Liver (tissue), 3 donors: ENCODE measurements around the gene PKD1.

ENCODE experiments used
- EGR1 ChIP-seq, 2 donors: IDR thresholded peaks; 2 replicates each; pipeline ENCODE4 v1.6.1; 2016 to 2018; ENCODE audit warnings: antibody characterized with exemption in 2 of 2, low read depth in 2 of 2
- FOXA1 ChIP-seq: IDR thresholded peaks from 2 replicates; pipeline ENCODE4 v1.6.1; 2016; ENCODE audit warnings: antibody characterized with exemption
- GABPA ChIP-seq, 2 donors: IDR thresholded peaks in 1 of 2; conservative IDR thresholded peaks in 1 of 2; 2 replicates each; pipeline ENCODE4 v1.6.1; 2016; ENCODE audit warnings: antibody characterized with exemption in 2 of 2, mild to moderate bottlenecking in 1 of 2, moderate library complexity in 1 of 2
- JUND ChIP-seq, 2 donors: IDR thresholded peaks; 2 replicates each; pipeline ENCODE4 v1.6.1; 2016; ENCODE audit warnings: antibody characterized with exemption in 2 of 2
- RAD21 ChIP-seq, 2 donors: IDR thresholded peaks; 2 replicates each; pipeline ENCODE4 v1.6.1; 2016; ENCODE audit warnings: antibody characterized with exemption in 2 of 2, mild to moderate bottlenecking in 2 of 2
- RXRA ChIP-seq, 2 donors: IDR thresholded peaks; 2 replicates each; pipeline ENCODE4 v1.6.1; 2017 to 2018; ENCODE audit warnings: antibody characterized with exemption in 2 of 2, mild to moderate bottlenecking in 1 of 2
- SP1 ChIP-seq: IDR thresholded peaks from 2 replicates; pipeline ENCODE4 v1.6.1; 2018; ENCODE audit warnings: antibody characterized with exemption, mild to moderate bottlenecking
- TAF1 ChIP-seq: conservative IDR thresholded peaks from 2 replicates; pipeline ENCODE4 v1.6.1; 2016; ENCODE audit warnings: antibody characterized with exemption, mild to moderate bottlenecking
- YY1 ChIP-seq: IDR thresholded peaks from 2 replicates; pipeline ENCODE4 v1.6.1; 2016; ENCODE audit warnings: antibody characterized with exemption, mild to moderate bottlenecking
- TF ChIP-seq, protein P1 (sequence below): fragments of 150-350 bp; IDR thresholded peaks from 2 replicates; pipeline ENCODE4 v1.5.1; 2017; ENCODE audit warnings: improper control_type of control experiment, low read depth, low read length; ENCODE audit not compliant: missing input control
- TF ChIP-seq, protein P2 (sequence below): IDR thresholded peaks from 2 replicates; pipeline ENCODE4 v1.6.1; 2016; ENCODE audit warnings: antibody characterized with exemption
- TF ChIP-seq, protein P3 (sequence below): IDR thresholded peaks from 2 replicates; pipeline ENCODE4 v1.6.1; 2016; ENCODE audit warnings: antibody characterized with exemption
- TF ChIP-seq, protein P4 (sequence below): IDR thresholded peaks from 2 replicates; pipeline ENCODE4 v1.6.1; 2016; ENCODE audit warnings: antibody characterized with exemption
- TF ChIP-seq, protein P5 (sequence below): IDR thresholded peaks from 2 replicates; pipeline ENCODE4 v1.6.1; 2016; ENCODE audit warnings: antibody characterized with exemption, mild to moderate bottlenecking
- donor health status: healthy.
- donor health status: healthy.

DNA sequence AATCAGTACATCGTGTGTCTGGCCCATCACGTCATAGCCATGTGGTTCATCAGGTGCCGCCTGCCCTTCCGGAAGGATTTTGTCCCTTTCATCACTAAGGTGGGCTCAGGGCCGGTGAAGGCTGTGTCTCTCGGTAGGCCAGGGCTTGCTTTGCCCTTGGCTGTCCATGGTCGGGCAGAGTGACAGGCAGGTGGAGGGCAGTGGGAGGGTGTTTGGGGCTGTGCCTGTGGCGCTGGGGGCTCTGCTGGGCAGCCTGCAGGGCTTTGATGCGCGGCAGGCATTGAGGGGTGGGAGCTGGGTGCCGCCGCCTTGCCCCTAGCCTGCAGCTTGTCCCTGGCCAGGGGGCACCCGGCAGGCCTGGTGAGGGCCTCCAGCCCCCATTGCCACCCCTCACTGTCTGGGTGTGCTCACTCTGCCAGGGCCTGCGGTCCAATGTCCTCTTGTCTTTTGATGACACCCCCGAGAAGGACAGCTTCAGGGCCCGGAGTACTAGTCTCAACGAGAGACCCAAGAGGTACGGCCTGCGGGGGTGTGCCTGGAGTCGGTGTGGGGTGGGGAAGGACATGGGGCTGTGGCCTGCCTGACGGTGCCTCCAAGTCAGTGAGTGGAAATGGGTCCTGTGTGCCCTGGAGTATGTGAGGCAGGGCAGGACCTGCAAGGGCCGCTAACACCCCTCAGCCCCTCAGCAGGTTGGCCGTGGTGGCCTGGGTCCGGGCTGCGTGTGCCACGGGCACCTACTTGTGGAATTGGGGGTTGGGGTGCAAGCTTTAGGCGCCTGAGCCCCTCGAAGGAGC, 59.4 kb downstream of the PKD1 start:
- TF ChIP-seq, protein P1, sequence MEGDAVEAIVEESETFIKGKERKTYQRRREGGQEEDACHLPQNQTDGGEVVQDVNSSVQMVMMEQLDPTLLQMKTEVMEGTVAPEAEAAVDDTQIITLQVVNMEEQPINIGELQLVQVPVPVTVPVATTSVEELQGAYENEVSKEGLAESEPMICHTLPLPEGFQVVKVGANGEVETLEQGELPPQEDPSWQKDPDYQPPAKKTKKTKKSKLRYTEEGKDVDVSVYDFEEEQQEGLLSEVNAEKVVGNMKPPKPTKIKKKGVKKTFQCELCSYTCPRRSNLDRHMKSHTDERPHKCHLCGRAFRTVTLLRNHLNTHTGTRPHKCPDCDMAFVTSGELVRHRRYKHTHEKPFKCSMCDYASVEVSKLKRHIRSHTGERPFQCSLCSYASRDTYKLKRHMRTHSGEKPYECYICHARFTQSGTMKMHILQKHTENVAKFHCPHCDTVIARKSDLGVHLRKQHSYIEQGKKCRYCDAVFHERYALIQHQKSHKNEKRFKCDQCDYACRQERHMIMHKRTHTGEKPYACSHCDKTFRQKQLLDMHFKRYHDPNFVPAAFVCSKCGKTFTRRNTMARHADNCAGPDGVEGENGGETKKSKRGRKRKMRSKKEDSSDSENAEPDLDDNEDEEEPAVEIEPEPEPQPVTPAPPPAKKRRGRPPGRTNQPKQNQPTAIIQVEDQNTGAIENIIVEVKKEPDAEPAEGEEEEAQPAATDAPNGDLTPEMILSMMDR, result no peak
- TF ChIP-seq RAD21 (IDR thresholded peaks at IDR 0.05), result no peak
- no peak for TF ChIP-seq FOXA1
- no peak for TF ChIP-seq JUND (IDR thresholded peaks at IDR 0.05)
- no peak for TF ChIP-seq YY1
- TF ChIP-seq, protein P2, sequence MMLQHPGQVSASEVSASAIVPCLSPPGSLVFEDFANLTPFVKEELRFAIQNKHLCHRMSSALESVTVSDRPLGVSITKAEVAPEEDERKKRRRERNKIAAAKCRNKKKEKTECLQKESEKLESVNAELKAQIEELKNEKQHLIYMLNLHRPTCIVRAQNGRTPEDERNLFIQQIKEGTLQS, result no peak
- no peak for TF ChIP-seq TAF1
- no peak for TF ChIP-seq GABPA (IDR thresholded peaks at IDR 0.05 in 1 of 2, conservative IDR thresholded peaks at IDR 0.05 in 1 of 2)
- TF ChIP-seq EGR1 (IDR thresholded peaks at IDR 0.05; ENCODE audit: low read depth in 2 of 2), result no peak
- TF ChIP-seq SP1, result no peak
- TF ChIP-seq, protein P3, sequence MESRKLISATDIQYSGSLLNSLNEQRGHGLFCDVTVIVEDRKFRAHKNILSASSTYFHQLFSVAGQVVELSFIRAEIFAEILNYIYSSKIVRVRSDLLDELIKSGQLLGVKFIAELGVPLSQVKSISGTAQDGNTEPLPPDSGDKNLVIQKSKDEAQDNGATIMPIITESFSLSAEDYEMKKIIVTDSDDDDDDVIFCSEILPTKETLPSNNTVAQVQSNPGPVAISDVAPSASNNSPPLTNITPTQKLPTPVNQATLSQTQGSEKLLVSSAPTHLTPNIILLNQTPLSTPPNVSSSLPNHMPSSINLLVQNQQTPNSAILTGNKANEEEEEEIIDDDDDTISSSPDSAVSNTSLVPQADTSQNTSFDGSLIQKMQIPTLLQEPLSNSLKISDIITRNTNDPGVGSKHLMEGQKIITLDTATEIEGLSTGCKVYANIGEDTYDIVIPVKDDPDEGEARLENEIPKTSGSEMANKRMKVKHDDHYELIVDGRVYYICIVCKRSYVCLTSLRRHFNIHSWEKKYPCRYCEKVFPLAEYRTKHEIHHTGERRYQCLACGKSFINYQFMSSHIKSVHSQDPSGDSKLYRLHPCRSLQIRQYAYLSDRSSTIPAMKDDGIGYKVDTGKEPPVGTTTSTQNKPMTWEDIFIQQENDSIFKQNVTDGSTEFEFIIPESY, result no peak
- no peak for TF ChIP-seq RXRA (IDR thresholded peaks at IDR 0.05)
- TF ChIP-seq, protein P4, sequence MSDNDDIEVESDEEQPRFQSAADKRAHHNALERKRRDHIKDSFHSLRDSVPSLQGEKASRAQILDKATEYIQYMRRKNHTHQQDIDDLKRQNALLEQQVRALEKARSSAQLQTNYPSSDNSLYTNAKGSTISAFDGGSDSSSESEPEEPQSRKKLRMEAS, result no peak
- TF ChIP-seq, protein P5, sequence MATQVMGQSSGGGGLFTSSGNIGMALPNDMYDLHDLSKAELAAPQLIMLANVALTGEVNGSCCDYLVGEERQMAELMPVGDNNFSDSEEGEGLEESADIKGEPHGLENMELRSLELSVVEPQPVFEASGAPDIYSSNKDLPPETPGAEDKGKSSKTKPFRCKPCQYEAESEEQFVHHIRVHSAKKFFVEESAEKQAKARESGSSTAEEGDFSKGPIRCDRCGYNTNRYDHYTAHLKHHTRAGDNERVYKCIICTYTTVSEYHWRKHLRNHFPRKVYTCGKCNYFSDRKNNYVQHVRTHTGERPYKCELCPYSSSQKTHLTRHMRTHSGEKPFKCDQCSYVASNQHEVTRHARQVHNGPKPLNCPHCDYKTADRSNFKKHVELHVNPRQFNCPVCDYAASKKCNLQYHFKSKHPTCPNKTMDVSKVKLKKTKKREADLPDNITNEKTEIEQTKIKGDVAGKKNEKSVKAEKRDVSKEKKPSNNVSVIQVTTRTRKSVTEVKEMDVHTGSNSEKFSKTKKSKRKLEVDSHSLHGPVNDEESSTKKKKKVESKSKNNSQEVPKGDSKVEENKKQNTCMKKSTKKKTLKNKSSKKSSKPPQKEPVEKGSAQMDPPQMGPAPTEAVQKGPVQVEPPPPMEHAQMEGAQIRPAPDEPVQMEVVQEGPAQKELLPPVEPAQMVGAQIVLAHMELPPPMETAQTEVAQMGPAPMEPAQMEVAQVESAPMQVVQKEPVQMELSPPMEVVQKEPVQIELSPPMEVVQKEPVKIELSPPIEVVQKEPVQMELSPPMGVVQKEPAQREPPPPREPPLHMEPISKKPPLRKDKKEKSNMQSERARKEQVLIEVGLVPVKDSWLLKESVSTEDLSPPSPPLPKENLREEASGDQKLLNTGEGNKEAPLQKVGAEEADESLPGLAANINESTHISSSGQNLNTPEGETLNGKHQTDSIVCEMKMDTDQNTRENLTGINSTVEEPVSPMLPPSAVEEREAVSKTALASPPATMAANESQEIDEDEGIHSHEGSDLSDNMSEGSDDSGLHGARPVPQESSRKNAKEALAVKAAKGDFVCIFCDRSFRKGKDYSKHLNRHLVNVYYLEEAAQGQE, result no peak
